Progenitor cell of endocrine pancreas (in vitro differentiated cells): ENCODE results near the gene KITLG. TPM values are rescaled to one million over a fixed set of nuclear protein-coding genes. Genes with fewer than 3 reads are reported as not detected.

Experiments
- DNase-seq: peaks from one replicate; pipeline ENCODE4 v3.0.0; 2021; ENCODE audit warnings: low spot score; ENCODE audit not compliant: unreplicated experiment
- H3K27ac Mint-ChIP-seq: 2 replicates; pipeline ENCODE4 v1.8.0; 2021; ENCODE audit warnings: mild to moderate bottlenecking, moderate library complexity, mixed read lengths
- H3K27me3 Mint-ChIP-seq: 2 replicates; pipeline ENCODE4 v1.8.0; 2021; ENCODE audit warnings: mixed read lengths
- H3K36me3 Mint-ChIP-seq: 2 replicates; pipeline ENCODE4 v1.8.0; 2022; ENCODE audit warnings: mixed read lengths; ENCODE audit not compliant: insufficient read depth
- H3K4me1 Mint-ChIP-seq: 2 replicates; pipeline ENCODE4 v1.8.0; 2021; ENCODE audit warnings: low read depth, mixed read lengths
- H3K4me3 Mint-ChIP-seq: 2 replicates; pipeline ENCODE4 v1.8.0; 2021; ENCODE audit warnings: low read depth, mild to moderate bottlenecking, moderate library complexity, mixed read lengths
- H3K9me3 Mint-ChIP-seq: 2 replicates; pipeline ENCODE4 v1.8.0; 2021; ENCODE audit warnings: low read depth, mixed read lengths
- total RNA-seq: library from RNA; stranded (reverse); gene quantifications from 2 replicates; pipeline ENCODE4 v1.2.1, GENCODE V29; 2021
- TF ChIP-seq, protein P1 (sequence below): fragments of 200-600 bp; sonication (generic); IDR thresholded peaks from one replicate; pipeline ENCODE4 v1.5.0; 2021; ENCODE audit warnings: antibody characterized with exemption, mild to moderate bottlenecking; ENCODE audit not compliant: unreplicated experiment

Gene KITLG
- total RNA-seq, 1 donor from 2014 or later = 9.1 TPM

- no peak for DNase-seq
- Mint-ChIP-seq H3K36me3 (no peaks in the 10 kb centered on the region), H3K27ac (no peak overlapping the region), H3K27me3 (no peaks in the 10 kb centered on the region), H3K4me1 (peaks cover 47% of the 10 kb centered on the region), H3K9me3 (no peaks in the 10 kb centered on the region), H3K4me3 (no peak overlapping the region)
- TF ChIP-seq, protein P1, sequence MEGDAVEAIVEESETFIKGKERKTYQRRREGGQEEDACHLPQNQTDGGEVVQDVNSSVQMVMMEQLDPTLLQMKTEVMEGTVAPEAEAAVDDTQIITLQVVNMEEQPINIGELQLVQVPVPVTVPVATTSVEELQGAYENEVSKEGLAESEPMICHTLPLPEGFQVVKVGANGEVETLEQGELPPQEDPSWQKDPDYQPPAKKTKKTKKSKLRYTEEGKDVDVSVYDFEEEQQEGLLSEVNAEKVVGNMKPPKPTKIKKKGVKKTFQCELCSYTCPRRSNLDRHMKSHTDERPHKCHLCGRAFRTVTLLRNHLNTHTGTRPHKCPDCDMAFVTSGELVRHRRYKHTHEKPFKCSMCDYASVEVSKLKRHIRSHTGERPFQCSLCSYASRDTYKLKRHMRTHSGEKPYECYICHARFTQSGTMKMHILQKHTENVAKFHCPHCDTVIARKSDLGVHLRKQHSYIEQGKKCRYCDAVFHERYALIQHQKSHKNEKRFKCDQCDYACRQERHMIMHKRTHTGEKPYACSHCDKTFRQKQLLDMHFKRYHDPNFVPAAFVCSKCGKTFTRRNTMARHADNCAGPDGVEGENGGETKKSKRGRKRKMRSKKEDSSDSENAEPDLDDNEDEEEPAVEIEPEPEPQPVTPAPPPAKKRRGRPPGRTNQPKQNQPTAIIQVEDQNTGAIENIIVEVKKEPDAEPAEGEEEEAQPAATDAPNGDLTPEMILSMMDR = peak; percentile 46
These were observed 2.7 kb downstream of the KITLG start for GRCh38 chr12:88577537-88577936.

DNA sequence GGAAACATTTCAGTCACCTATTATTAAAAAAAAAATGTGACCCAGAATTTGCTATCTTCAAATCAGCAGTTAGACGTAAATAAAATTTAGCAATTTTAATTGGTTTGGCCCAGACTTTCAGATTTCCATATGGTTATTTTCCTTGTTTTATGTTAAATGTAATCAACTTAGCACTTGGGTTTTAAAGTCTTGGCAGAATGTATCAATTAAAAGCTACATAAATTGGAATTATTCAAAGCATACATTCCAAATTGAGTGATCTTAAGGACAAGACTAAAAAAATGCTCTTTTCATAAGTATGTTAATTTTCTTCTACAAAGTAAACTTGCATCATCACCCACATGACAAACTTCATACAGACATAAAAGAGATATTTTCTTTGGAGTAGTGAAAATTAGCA, 3.4 kb downstream of the KITLG start:
- Mint-ChIP-seq H3K4me1 (peaks cover 48% of the 10 kb centered on the region), H3K27ac (no peak overlapping the region), H3K4me3 (no peak overlapping the region), H3K36me3 (no peaks in the 10 kb centered on the region), H3K9me3 (no peaks in the 10 kb centered on the region), H3K27me3 (no peaks in the 10 kb centered on the region)
- TF ChIP-seq, protein P1 = no peak
- DNase-seq = no peak

DNA sequence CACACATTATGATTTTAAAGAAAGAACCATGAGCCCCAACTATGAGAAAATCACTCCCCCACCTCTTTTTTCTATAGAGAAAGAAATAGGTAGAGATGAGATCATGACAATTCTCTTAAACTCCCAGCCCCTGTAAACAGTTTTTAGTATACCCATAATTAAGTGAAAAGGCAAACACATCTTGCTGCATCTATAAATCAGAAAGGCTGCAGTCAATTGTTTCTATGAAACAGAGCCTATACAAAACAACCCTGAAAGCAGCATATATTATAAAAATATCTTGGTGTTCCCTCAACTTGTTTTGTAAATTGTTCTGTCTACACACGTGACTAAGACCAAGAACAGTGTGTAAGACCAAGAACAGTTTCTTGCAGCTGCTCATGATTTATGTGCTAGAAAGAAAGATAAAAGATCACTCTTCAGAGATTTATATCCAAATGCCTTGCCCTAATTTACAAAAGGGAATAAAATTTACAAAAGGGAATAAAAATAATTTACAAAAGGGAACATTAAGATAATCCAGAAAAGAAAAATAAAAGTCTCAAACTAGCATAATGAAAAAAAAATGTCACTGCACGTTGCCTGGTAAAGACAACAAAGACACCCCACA, 4.8 kb downstream of the KITLG start:
- Mint-ChIP-seq H3K4me1 (peaks cover 48% of the 10 kb centered on the region), H3K36me3 (no peaks in the 10 kb centered on the region), H3K9me3 (no peaks in the 10 kb centered on the region), H3K4me3 (no peak overlapping the region), H3K27me3 (no peaks in the 10 kb centered on the region), H3K27ac (no peak overlapping the region)
- TF ChIP-seq, protein P1 = no peak
- DNase-seq = no peak

DNA sequence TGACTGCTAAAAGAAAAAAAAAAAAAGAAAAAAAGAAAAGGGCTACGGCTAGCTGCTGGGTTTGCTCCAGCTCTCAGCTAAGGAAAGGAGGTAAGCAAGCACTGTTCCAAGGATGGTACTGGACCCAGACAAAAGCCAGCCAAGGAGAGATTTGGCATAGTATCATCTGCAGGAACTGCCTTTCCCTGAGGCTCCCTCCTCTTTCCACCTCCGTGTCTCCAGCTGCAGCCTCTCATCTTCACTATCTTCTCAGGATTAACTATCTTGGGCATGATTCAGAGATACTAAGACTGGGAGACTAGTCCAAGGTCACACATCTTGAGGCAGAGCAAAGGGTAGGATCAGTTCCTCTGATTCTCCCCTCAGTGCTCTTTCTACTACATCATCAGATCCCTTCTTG, 6.0 kb downstream of the KITLG start:
- H3K4me3 Mint-ChIP-seq = no peak overlapping the region
- no peaks in the 10 kb centered on the region for H3K9me3 Mint-ChIP-seq
- no peaks in the 10 kb centered on the region for H3K36me3 Mint-ChIP-seq
- no peaks in the 10 kb centered on the region for H3K27me3 Mint-ChIP-seq
- no peak for DNase-seq
- TF ChIP-seq, protein P1 = no peak
- H3K27ac Mint-ChIP-seq = no peak overlapping the region
- H3K4me1 Mint-ChIP-seq = peaks cover 47% of the 10 kb centered on the region

DNA sequence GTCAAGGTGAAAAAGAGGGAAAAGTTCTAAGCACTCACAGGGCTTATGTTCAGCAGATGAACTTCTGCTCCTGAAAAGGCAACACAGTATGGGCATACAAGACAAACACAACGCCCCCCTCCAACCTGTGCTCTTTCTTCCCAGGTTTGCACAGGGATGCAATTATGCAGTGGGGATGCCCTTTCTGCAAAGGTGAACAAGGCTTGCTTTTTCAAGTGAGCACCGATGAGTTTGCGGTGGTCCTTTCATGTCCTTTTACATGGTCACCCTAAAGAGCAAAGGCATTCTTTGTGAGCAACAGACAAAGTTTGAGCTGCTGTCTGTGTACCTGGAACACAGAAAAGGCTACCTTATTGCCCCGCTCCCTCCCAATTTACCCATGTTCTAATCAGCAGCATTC, 6.7 kb downstream of the KITLG start:
- TF ChIP-seq, protein P1 = no peak
- Mint-ChIP-seq H3K27ac (no peak overlapping the region), H3K27me3 (no peaks in the 10 kb centered on the region), H3K9me3 (no peaks in the 10 kb centered on the region), H3K36me3 (no peaks in the 10 kb centered on the region), H3K4me1 (peaks cover 44% of the 10 kb centered on the region), H3K4me3 (no peak overlapping the region)
- no peak for DNase-seq
